Ishikawa (cell line): ENCODE results near the gene JARID2.

Experiments
- CEBPB ChIP-seq: IDR thresholded peaks from 2 replicates; pipeline ENCODE4 v1.6.1; 2012
- EGR1 ChIP-seq: IDR thresholded peaks from 2 replicates; pipeline ENCODE4 v1.6.1; 2012
- EP300 ChIP-seq: IDR thresholded peaks from 2 replicates; pipeline ENCODE4 v1.6.1; 2012; ENCODE audit warnings: borderline replicate concordance
- NFIC ChIP-seq: IDR thresholded peaks from 2 replicates; pipeline ENCODE4 v1.6.1; 2012
- RAD21 ChIP-seq: IDR thresholded peaks from 2 replicates; pipeline ENCODE4 v1.6.1; 2012; ENCODE audit warnings: low read depth
- TAF1 ChIP-seq: IDR thresholded peaks from 2 replicates; pipeline ENCODE4 v1.6.1; 2012; ENCODE audit warnings: low read depth, mild to moderate bottlenecking
- TCF12 ChIP-seq: IDR thresholded peaks from 2 replicates; pipeline ENCODE4 v1.6.1; 2012; ENCODE audit warnings: low read depth
- TEAD4 ChIP-seq: IDR thresholded peaks from 2 replicates; pipeline ENCODE4 v1.6.1; 2012
- YY1 ChIP-seq: IDR thresholded peaks from 2 replicates; pipeline ENCODE4 v1.6.1; 2012; ENCODE audit warnings: low read depth
- ZBTB7A ChIP-seq: IDR thresholded peaks from 2 replicates; pipeline ENCODE4 v1.6.1; 2012; ENCODE audit warnings: low read depth
- TF ChIP-seq, protein P1 (sequence below): IDR thresholded peaks from 2 replicates; pipeline ENCODE4 v1.6.1; 2012
- TF ChIP-seq, protein P2 (sequence below): IDR thresholded peaks from 2 replicates; pipeline ENCODE4 v1.6.1; 2012
- TF ChIP-seq, protein P3 (sequence below): IDR thresholded peaks from 2 replicates; pipeline ENCODE4 v1.6.1; 2012; ENCODE audit warnings: low read depth, mild to moderate bottlenecking

DNA sequence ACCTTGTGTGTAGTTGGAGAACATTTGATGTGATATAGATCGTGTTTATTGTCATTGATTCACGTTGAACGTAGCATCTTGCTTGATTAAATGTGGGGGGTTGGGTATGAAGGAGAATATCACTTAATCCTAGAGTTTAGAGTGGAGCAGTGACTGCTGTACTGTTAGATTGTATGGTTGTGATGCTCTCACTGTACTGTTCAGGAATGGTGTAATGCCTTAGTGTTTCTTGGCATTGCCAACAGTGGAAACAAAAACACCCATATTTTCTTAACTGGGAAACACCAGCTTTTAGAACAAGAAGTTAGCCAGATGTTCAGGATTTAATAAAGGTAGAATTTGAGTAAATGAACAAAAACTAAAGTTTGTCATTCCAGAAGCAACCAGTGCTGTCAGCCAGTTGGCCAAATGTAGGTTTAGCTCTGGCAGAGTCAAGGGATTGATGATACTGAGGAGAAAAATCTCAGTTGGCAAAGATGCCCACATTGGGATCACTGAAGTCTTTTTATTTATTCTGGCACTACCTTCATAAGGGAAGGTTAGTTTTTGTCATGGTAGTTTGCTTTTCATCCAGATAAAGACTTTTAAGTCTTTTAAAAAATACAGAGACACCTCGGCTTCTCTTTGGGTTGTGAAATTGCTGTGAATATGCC lies 129.9 kb downstream of the JARID2 start:
- TF ChIP-seq TEAD4 (no peak), EP300 (no peak), NFIC (no peak), YY1 (no peak), CEBPB (no peak), TAF1 (no peak), TCF12 (no peak), ZBTB7A (no peak), RAD21 (no peak), EGR1 (no peak)
- TF ChIP-seq, protein P1, sequence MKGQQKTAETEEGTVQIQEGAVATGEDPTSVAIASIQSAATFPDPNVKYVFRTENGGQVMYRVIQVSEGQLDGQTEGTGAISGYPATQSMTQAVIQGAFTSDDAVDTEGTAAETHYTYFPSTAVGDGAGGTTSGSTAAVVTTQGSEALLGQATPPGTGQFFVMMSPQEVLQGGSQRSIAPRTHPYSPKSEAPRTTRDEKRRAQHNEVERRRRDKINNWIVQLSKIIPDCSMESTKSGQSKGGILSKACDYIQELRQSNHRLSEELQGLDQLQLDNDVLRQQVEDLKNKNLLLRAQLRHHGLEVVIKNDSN, result no peak
- TF ChIP-seq, protein P2, sequence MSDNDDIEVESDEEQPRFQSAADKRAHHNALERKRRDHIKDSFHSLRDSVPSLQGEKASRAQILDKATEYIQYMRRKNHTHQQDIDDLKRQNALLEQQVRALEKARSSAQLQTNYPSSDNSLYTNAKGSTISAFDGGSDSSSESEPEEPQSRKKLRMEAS, result no peak
- TF ChIP-seq, protein P3, sequence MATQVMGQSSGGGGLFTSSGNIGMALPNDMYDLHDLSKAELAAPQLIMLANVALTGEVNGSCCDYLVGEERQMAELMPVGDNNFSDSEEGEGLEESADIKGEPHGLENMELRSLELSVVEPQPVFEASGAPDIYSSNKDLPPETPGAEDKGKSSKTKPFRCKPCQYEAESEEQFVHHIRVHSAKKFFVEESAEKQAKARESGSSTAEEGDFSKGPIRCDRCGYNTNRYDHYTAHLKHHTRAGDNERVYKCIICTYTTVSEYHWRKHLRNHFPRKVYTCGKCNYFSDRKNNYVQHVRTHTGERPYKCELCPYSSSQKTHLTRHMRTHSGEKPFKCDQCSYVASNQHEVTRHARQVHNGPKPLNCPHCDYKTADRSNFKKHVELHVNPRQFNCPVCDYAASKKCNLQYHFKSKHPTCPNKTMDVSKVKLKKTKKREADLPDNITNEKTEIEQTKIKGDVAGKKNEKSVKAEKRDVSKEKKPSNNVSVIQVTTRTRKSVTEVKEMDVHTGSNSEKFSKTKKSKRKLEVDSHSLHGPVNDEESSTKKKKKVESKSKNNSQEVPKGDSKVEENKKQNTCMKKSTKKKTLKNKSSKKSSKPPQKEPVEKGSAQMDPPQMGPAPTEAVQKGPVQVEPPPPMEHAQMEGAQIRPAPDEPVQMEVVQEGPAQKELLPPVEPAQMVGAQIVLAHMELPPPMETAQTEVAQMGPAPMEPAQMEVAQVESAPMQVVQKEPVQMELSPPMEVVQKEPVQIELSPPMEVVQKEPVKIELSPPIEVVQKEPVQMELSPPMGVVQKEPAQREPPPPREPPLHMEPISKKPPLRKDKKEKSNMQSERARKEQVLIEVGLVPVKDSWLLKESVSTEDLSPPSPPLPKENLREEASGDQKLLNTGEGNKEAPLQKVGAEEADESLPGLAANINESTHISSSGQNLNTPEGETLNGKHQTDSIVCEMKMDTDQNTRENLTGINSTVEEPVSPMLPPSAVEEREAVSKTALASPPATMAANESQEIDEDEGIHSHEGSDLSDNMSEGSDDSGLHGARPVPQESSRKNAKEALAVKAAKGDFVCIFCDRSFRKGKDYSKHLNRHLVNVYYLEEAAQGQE, result no peak
